Caco-2 (cell line): ENCODE measurements around the gene DPF3. TPM values are rescaled to one million over a fixed set of nuclear protein-coding genes. Genes with fewer than 3 reads are reported as not detected.

ENCODE experiments used
- BruUV-seq: library from RNA; stranded (reverse); fragments of 400-500 nt; replicated peaks from 2 replicates; lab custom pipeline; 2021; lab: Mats Ljungman, UMichigan
- CTCF ChIA-PET: fragments of 300-600 bp; sonication (Branson Sonifier 250); formaldehyde crosslinking; loops from one replicate; lab custom pipeline; 2022; ENCODE audit warnings: antibody characterized with exemption; lab: Charles Lee
- POLR2A ChIA-PET: fragments of 300-600 bp; sonication (Branson Sonifier 250); formaldehyde crosslinking; loops from one replicate; lab custom pipeline; 2022; ENCODE audit warnings: antibody characterized with exemption; lab: Charles Lee
- DNase-seq, 2 experiments: peaks; one replicate each; pipeline versions ENCODE4 v3.0.0 to v3.0.0-alpha.2; 2020 to 2022
- H3K27me3 ChIP-seq: replicated peaks from 2 replicates; pipeline ENCODE4 v1.6.0; 2011; ENCODE audit warnings: low read length; ENCODE audit not compliant: control insufficient read depth, insufficient read depth
- H3K36me3 ChIP-seq: 2 replicates; pipeline ENCODE4 v1.5.1; 2011; ENCODE audit warnings: low read length; ENCODE audit not compliant: control insufficient read depth, insufficient read depth
- H3K4me1 ChIP-seq: fragments of 250-450 bp; sonication (Bioruptor Pico); 2 replicates; pipeline ENCODE4 v1.5.1; 2020; ENCODE audit warnings: mild to moderate bottlenecking
- H3K4me3 ChIP-seq: 2 replicates; pipeline ENCODE4 v1.5.1; 2011; ENCODE audit warnings: low read depth, mild to moderate bottlenecking, control low read depth, low read length
- H3K9me3 ChIP-seq: fragments of 250-450 bp; sonication (Bioruptor Pico); 2 replicates; pipeline ENCODE4 v1.5.1; 2020; ENCODE audit warnings: mild to moderate bottlenecking, moderate library complexity
- H3K27ac Mint-ChIP-seq: one replicate; pipeline ENCODE4 v1.8.0; 2022; ENCODE audit warnings: mixed read lengths; ENCODE audit not compliant: unreplicated experiment
- H3K27me3 Mint-ChIP-seq: one replicate; pipeline ENCODE4 v1.8.0; 2022; ENCODE audit warnings: mixed read lengths; ENCODE audit not compliant: insufficient read depth, unreplicated experiment
- H3K36me3 Mint-ChIP-seq: one replicate; pipeline ENCODE4 v1.8.0; 2022; ENCODE audit warnings: mild to moderate bottlenecking, mixed read lengths; ENCODE audit not compliant: insufficient read depth, unreplicated experiment
- H3K4me1 Mint-ChIP-seq: one replicate; pipeline ENCODE4 v1.8.0; 2022; ENCODE audit warnings: low read depth, mixed read lengths; ENCODE audit not compliant: unreplicated experiment
- H3K4me3 Mint-ChIP-seq: one replicate; pipeline ENCODE4 v1.8.0; 2022; ENCODE audit warnings: mild to moderate bottlenecking, moderate library complexity, mixed read lengths; ENCODE audit not compliant: unreplicated experiment
- H3K9me3 Mint-ChIP-seq: one replicate; pipeline ENCODE4 v1.8.0; 2022; ENCODE audit warnings: mixed read lengths; ENCODE audit not compliant: unreplicated experiment
- intact Hi-C: fragments of 100-400 bp; cut with micrococcal nuclease; formaldehyde crosslinking; loops from one replicate; pipeline ENCODE4 v1.10.0; 2022; ENCODE audit not compliant: unreplicated experiment
- total RNA-seq: library from RNA; stranded (reverse); gene quantifications from 2 replicates; pipeline ENCODE4 v1.2.3, GENCODE V29; 2022
- TF ChIP-seq, protein P1 (sequence below), 2 experiments: fragments of 200-600 bp in 1 of 2; IDR thresholded peaks; 1 replicate in 1 of 2; 2 replicates in 1 of 2; pipeline versions ENCODE4 v1.5.1 to v1.8.0; 2011 to 2022; ENCODE audit warnings: antibody characterized with exemption in 1 of 2, control low read depth in 1 of 2, inconsistent platforms in 1 of 2, low read depth in 1 of 2, low read length in 1 of 2, mild to moderate bottlenecking in 1 of 2, moderate library complexity in 1 of 2; ENCODE audit not compliant: insufficient read depth in 1 of 2, severe bottlenecking in 1 of 2, unreplicated experiment in 1 of 2

The DPF3 gene
- total RNA-seq, 1 experiment from 2014 or later: not detected

DNA sequence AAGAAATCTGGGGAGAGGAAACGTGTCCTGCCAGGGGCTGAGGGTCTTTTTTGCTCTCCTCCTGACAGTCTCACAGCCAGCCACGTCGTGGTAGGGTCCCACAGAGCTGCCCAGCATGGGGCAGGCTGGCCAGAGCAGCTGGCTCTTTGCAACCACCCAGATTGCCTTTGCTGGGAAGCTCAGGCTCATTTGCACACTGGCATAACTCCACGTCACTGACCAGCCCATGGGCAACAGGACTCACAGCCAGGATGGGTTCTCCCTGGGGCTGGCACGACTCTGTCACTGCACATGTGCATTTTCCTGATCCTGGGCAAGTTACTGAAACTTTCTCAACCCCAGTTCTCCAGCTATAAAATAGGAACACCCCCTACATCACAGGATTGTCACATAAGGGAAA is 242.2 kb downstream of the DPF3 start:
- H3K4me1 ChIP-seq: no peaks in the 10 kb centered on the region
- Mint-ChIP-seq H3K9me3 (no peaks in the 10 kb centered on the region), H3K27me3 (peaks cover 11% of the 10 kb centered on the region), H3K4me3 (no peak overlapping the region), H3K4me1 (no peaks in the 10 kb centered on the region), H3K36me3 (no peaks in the 10 kb centered on the region), H3K27ac (no peak overlapping the region)
- H3K9me3 ChIP-seq: no peaks in the 10 kb centered on the region
- intact Hi-C loops: no loop called here
- H3K4me3 ChIP-seq: no peak overlapping the region
- TF ChIP-seq, protein P1, sequence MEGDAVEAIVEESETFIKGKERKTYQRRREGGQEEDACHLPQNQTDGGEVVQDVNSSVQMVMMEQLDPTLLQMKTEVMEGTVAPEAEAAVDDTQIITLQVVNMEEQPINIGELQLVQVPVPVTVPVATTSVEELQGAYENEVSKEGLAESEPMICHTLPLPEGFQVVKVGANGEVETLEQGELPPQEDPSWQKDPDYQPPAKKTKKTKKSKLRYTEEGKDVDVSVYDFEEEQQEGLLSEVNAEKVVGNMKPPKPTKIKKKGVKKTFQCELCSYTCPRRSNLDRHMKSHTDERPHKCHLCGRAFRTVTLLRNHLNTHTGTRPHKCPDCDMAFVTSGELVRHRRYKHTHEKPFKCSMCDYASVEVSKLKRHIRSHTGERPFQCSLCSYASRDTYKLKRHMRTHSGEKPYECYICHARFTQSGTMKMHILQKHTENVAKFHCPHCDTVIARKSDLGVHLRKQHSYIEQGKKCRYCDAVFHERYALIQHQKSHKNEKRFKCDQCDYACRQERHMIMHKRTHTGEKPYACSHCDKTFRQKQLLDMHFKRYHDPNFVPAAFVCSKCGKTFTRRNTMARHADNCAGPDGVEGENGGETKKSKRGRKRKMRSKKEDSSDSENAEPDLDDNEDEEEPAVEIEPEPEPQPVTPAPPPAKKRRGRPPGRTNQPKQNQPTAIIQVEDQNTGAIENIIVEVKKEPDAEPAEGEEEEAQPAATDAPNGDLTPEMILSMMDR (IDR thresholded peaks at IDR 0.05; ENCODE audit: insufficient read depth in 1 of 2, low read depth in 1 of 2, low read length in 1 of 2, severe bottlenecking in 1 of 2, unreplicated experiment in 1 of 2): no peak
- no TSS peak for BruUV-seq
- no peak for DNase-seq
- ChIA-PET CTCF (no interaction called here), POLR2A (no interaction called here)
- H3K36me3 ChIP-seq: no peaks in the 10 kb centered on the region
- H3K27me3 ChIP-seq: peaks cover 5% of the 10 kb centered on the region

DNA sequence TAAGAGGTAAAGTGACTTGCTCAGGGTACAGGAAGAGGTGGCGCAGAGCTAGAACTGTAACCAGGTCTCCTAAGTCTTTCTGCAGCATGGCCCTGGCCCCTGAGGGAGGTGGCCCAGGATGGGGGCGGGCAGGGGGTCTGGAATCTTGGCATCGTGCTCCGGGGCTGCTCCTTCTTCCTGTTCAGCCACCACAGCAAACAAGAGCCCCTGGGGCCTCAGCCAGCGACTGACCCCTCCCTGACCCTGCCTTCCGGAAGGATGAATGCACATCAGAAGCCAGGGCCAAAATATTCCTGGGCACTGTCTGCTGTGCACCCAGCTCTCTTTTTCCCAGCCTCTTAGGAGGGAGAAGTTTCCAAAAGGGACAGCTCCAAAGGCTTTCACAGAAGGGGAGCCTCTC is 242.8 kb downstream of the DPF3 start:
- no TSS peak for BruUV-seq
- Histone ChIP-seq H3K4me3 (no peak overlapping the region), H3K9me3 (no peaks in the 10 kb centered on the region), H3K4me1 (no peaks in the 10 kb centered on the region), H3K27me3 (peaks cover 5% of the 10 kb centered on the region), H3K36me3 (no peaks in the 10 kb centered on the region)
- intact Hi-C loops: no loop called here
- DNase-seq: no peak
- peaks cover 8% of the 10 kb centered on the region for H3K27me3 Mint-ChIP-seq
- no peak overlapping the region for H3K4me3 Mint-ChIP-seq
- H3K27ac Mint-ChIP-seq: no peak overlapping the region
- ChIA-PET CTCF (no interaction called here), POLR2A (no interaction called here)
- TF ChIP-seq, protein P1 (IDR thresholded peaks at IDR 0.05; ENCODE audit: insufficient read depth in 1 of 2, low read depth in 1 of 2, low read length in 1 of 2, severe bottlenecking in 1 of 2, unreplicated experiment in 1 of 2): no peak
- H3K9me3 Mint-ChIP-seq: no peaks in the 10 kb centered on the region
- no peaks in the 10 kb centered on the region for H3K4me1 Mint-ChIP-seq
- no peaks in the 10 kb centered on the region for H3K36me3 Mint-ChIP-seq

DNA sequence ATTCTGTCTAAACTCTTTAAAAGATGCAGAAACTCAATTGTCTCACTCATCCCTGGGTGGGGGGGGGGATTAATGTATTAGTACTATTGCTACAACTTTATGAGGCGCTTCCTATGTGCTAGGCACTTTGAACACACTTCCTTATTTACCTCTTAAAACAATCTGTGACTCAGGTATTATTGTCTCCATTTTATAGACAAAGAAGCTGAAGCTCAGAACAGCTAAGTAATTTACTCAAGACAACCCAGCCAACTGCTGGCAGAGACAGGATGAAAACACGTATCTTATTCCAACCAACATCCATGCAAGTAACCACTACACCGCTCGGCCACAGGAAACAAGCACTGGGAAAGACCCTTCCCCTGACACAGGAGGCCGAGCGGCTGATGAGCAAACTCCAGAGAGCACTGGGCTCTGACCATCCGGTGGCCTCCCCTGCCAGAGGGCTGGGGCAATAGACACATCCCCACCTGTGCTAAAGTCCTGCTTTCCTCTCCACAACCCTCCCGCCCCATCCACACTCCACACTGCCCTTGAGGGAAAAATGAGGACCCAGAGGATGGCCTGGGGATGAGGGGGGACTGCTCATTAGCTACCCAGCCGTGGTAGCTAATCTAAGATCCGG is 244.2 kb downstream of the DPF3 start:
- H3K36me3 Mint-ChIP-seq: no peaks in the 10 kb centered on the region
- H3K4me1 Mint-ChIP-seq: no peaks in the 10 kb centered on the region
- CTCF ChIA-PET: no interaction called here
- POLR2A ChIA-PET: no interaction called here
- BruUV-seq: no TSS peak
- H3K27ac Mint-ChIP-seq: no peak overlapping the region
- Histone ChIP-seq H3K4me3 (no peak overlapping the region), H3K36me3 (no peaks in the 10 kb centered on the region), H3K27me3 (peaks cover 5% of the 10 kb centered on the region), H3K9me3 (no peaks in the 10 kb centered on the region), H3K4me1 (no peaks in the 10 kb centered on the region)
- no peak for DNase-seq
- TF ChIP-seq, protein P1 (IDR thresholded peaks at IDR 0.05; ENCODE audit: insufficient read depth in 1 of 2, low read depth in 1 of 2, low read length in 1 of 2, severe bottlenecking in 1 of 2, unreplicated experiment in 1 of 2): no peak
- H3K9me3 Mint-ChIP-seq: no peaks in the 10 kb centered on the region
- intact Hi-C loops: no loop called here
- H3K4me3 Mint-ChIP-seq: no peak overlapping the region
- peaks cover 4% of the 10 kb centered on the region for H3K27me3 Mint-ChIP-seq
